Transverse colon (tissue), 3 donors: Measurements from ENCODE around the gene MRPL16.
"Not testable (repeated sequence)": the region's sequence is repeated elsewhere in the genome, so short reads cannot be mapped to it uniquely, and the experiment has no call there.

Source experiments
- CTCF ChIP-seq, 5 experiments: fragments of 200-600 bp in 3 of 5; fragments of 450-650 bp in 2 of 5; sonication (generic) in 3 of 5; IDR thresholded peaks; 1 replicate in 2 of 5; 2 replicates in 3 of 5; pipeline ENCODE4 v1.5.1; 2016 to 2017; ENCODE audit warnings: antibody characterized with exemption in 5 of 5, inconsistent platforms in 3 of 5, mild to moderate bottlenecking in 2 of 5, moderate library complexity in 1 of 5
- EP300 ChIP-seq: sonication (generic); formaldehyde crosslinking; IDR thresholded peaks from one replicate; pipeline ENCODE4 v1.6.1; 2017; ENCODE audit warnings: antibody characterized with exemption, low read depth
- POLR2A ChIP-seq: fragments of 450-650 bp; IDR thresholded peaks from one replicate; pipeline ENCODE4 v1.6.1; 2016; ENCODE audit warnings: antibody characterized with exemption, mild to moderate bottlenecking, moderate library complexity

DNA sequence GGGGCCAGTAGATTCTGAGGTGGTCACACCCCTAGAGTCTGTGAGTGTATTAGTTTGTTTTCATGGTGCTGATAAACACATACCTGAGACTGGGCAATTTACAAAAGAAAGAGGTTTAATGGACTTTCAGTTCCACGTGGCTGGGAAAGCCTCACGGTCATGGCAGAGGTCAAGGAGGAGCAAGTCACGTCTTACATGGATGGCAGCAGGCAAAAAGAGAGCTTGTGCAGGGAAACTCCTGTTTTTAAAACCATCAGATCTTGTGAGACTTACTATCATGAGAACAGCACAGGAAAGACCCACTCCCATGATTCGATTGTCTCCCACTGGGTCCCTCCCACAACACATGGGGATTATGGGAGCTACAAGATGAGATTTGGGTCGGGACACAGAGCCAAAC, 26.1 kb downstream of the MRPL16 start:
- TF ChIP-seq CTCF (IDR thresholded peaks at IDR 0.05); EP300; POLR2A: not testable (repeated sequence)
